ENCODE results near the gene SLIT3. TPM values are rescaled to one million over a fixed set of nuclear protein-coding genes. Genes with fewer than 3 reads are reported as not detected.

Gene SLIT3
- total and polyA plus RNA-seq, 10 of the 15 experiments (the other 5 are each of a cell fraction or from before 2014, with no cell fraction given) = 0.05 TPM; not detected in 9

DNA sequence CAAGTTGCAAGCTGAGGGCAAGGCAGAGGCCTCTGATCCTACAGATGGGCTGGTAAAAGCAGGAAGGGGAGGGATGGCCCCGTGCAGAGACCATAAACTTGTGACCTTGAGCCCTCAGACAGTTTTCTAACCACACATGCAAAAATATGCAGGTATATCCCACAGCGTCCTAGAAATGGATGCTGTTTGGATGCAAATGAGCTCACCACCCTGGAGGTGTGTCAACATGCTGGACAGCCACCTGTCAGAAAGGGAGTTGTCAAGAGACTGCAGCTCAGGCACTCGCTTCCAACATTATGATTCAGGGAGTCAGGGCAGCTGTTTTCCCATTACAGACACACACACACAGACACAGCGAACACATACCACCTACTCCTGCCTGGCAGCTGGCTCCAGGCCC lies 624.4 kb downstream of the SLIT3 start:
- Histone ChIP-seq H2AFZ (ENCODE audit: control insufficient read depth, low read depth, low read length) (no peak overlapping the region), H3K79me2 (ENCODE audit: control insufficient read depth, insufficient read depth, low read length) (no peaks in the 10 kb centered on the region), H4K20me1 (ENCODE audit: control insufficient read depth, insufficient read depth) (no peaks in the 10 kb centered on the region), H3K4me1 (ENCODE audit: control insufficient read depth, insufficient read depth, low read length) (no peaks in the 10 kb centered on the region), H3K27me3 (replicated peaks in 1 of 2; ENCODE audit: control insufficient read depth in 2 of 2, insufficient read depth in 2 of 2, low read length in 1 of 2) (no peaks in the 10 kb centered on the region), H3K4me2 (ENCODE audit: control insufficient read depth, insufficient read depth) (no peak overlapping the region), H3K36me3 (ENCODE audit: control insufficient read depth in 2 of 2, insufficient read depth in 2 of 2, low read length in 1 of 2) (no peaks in the 10 kb centered on the region), H3K9me3 (replicated peaks; ENCODE audit: control insufficient read depth, insufficient read depth, low read length) (no peaks in the 10 kb centered on the region), H3K27ac (ENCODE audit: control insufficient read depth, insufficient read depth) (no peak overlapping the region), H3K4me3 (no peak overlapping the region), H3K9ac (ENCODE audit: control insufficient read depth, insufficient read depth, low read length) (no peak overlapping the region)
- in situ Hi-C loops (cut with MboI) = loop anchor here (10.0 kb wide), 1 partner anchor 628 kb away; the partner anchor contains the start of gene SLIT3
- RAD21 ChIA-PET (ENCODE audit: unreplicated experiment) = no interaction called here
- intact Hi-C loops (cut with micrococcal nuclease; ENCODE audit: unreplicated experiment) = loop anchor here (5.0 kb wide), 2 partner anchors 409 to 906 kb away; partner anchors contain the start of gene SPDL1
- no TSS peak for BruUV-seq (replicated peaks)
- ATAC-seq = no peak
- DNase-seq (ENCODE audit: low read depth, low spot score) = no peak
- SMC1A ChIA-PET (ENCODE audit: uncharacterized antibody, unreplicated experiment) = no interaction called here
- POLR2A ChIA-PET = no interaction called here
- TF ChIP-seq RUNX3 (IDR thresholded peaks at IDR 0.05; ENCODE audit: low read length) = no peak
- TF ChIP-seq ZNF622 (IDR thresholded peaks at IDR 0.05) = no peak
- TF ChIP-seq ZNF24 (IDR thresholded peaks at IDR 0.05) = no peak
- TF ChIP-seq GABPA (IDR thresholded peaks at IDR 0.05; ENCODE audit: low read depth) = no peak
- TF ChIP-seq GATAD2B (conservative IDR thresholded peaks at IDR 0.05; ENCODE audit: low read depth) = no peak
- no peak for TF ChIP-seq ZBED1 (IDR thresholded peaks at IDR 0.05; ENCODE audit: borderline replicate concordance)
- no peak for TF ChIP-seq NFYA (IDR thresholded peaks at IDR 0.05; ENCODE audit: borderline replicate concordance, low read depth, low read length)
- no peak for TF ChIP-seq ZNF207 (IDR thresholded peaks at IDR 0.05; ENCODE audit: borderline replicate concordance)
- TF ChIP-seq RCOR1 (conservative IDR thresholded peaks at IDR 0.05; ENCODE audit: low read depth, low read length) = no peak
- TF ChIP-seq POLR2AphosphoS2 (IDR thresholded peaks at IDR 0.05; ENCODE audit: low read depth, low read length) = no peak
- TF ChIP-seq, protein P1, sequence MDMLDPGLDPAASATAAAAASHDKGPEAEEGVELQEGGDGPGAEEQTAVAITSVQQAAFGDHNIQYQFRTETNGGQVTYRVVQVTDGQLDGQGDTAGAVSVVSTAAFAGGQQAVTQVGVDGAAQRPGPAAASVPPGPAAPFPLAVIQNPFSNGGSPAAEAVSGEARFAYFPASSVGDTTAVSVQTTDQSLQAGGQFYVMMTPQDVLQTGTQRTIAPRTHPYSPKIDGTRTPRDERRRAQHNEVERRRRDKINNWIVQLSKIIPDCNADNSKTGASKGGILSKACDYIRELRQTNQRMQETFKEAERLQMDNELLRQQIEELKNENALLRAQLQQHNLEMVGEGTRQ (IDR thresholded peaks at IDR 0.05; ENCODE audit: borderline replicate concordance, low read depth, low read length) = no peak
- TF ChIP-seq SPI1 (IDR thresholded peaks at IDR 0.05; ENCODE audit: borderline replicate concordance, insufficient read depth, low read depth, low read length) = no peak
- TF ChIP-seq MEF2B (IDR thresholded peaks at IDR 0.05; ENCODE audit: partially characterized antibody, poor library complexity, severe bottlenecking) = no peak
- TF ChIP-seq, protein P2, sequence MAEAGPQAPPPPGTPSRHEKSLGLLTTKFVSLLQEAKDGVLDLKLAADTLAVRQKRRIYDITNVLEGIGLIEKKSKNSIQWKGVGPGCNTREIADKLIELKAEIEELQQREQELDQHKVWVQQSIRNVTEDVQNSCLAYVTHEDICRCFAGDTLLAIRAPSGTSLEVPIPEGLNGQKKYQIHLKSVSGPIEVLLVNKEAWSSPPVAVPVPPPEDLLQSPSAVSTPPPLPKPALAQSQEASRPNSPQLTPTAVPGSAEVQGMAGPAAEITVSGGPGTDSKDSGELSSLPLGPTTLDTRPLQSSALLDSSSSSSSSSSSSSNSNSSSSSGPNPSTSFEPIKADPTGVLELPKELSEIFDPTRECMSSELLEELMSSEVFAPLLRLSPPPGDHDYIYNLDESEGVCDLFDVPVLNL (IDR thresholded peaks at IDR 0.05; ENCODE audit: low read depth, low read length) = no peak
- TF ChIP-seq TCF3 (IDR thresholded peaks at IDR 0.05; ENCODE audit: borderline replicate concordance, insufficient read depth, low read depth, low read length) = no peak
- no peak for TF ChIP-seq HCFC1 (IDR thresholded peaks at IDR 0.05; ENCODE audit: low read length)
- TF ChIP-seq POU2F2 (IDR thresholded peaks at IDR 0.05; ENCODE audit: borderline replicate concordance, low read depth, low read length) = no peak
- no peak for TF ChIP-seq NBN (IDR thresholded peaks at IDR 0.05)
- TF ChIP-seq, protein P3, sequence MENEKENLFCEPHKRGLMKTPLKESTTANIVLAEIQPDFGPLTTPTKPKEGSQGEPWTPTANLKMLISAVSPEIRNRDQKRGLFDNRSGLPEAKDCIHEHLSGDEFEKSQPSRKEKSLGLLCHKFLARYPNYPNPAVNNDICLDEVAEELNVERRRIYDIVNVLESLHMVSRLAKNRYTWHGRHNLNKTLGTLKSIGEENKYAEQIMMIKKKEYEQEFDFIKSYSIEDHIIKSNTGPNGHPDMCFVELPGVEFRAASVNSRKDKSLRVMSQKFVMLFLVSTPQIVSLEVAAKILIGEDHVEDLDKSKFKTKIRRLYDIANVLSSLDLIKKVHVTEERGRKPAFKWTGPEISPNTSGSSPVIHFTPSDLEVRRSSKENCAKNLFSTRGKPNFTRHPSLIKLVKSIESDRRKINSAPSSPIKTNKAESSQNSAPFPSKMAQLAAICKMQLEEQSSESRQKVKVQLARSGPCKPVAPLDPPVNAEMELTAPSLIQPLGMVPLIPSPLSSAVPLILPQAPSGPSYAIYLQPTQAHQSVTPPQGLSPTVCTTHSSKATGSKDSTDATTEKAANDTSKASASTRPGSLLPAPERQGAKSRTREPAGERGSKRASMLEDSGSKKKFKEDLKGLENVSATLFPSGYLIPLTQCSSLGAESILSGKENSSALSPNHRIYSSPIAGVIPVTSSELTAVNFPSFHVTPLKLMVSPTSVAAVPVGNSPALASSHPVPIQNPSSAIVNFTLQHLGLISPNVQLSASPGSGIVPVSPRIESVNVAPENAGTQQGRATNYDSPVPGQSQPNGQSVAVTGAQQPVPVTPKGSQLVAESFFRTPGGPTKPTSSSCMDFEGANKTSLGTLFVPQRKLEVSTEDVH (IDR thresholded peaks at IDR 0.05; ENCODE audit: low read depth, partially characterized antibody) = no peak
- no peak for TF ChIP-seq TARDBP (IDR thresholded peaks at IDR 0.05; ENCODE audit: borderline replicate concordance)
- FAIRE-seq = no peak
- WGBS (ENCODE audit: insufficient coverage, insufficient replicate concordance, low lambda C conversion rate, missing lambda C conversion rate) = 11% methylated on average over 4 of the region's 4 CpGs
- CTCF ChIA-PET = interaction anchor here (1.3 to 1.6 kb wide), 2 partner anchors 28 to 101 kb away, joined by 3 to 4 read pairs; no protein-coding TSS in a partner anchor
